Choroid plexus epithelial cell (primary cell): Measurements from ENCODE around the gene FGF1.

Source experiments
- DNase-seq: peaks from one replicate; pipeline ENCODE4 v3.0.0-alpha.2; 2010; ENCODE audit warnings: low read depth
- H3K4me3 ChIP-seq: 2 replicates; pipeline ENCODE4 v1.5.1; 2011; ENCODE audit warnings: low read depth, mild to moderate bottlenecking, control low read depth, low read length, moderate library complexity
- CTCF ChIP-seq: conservative IDR thresholded peaks from 2 replicates; pipeline ENCODE4 v1.5.1; 2011; ENCODE audit warnings: low read depth, mild to moderate bottlenecking, control low read depth, inconsistent platforms, low read length, moderate library complexity

Gene FGF1

DNA sequence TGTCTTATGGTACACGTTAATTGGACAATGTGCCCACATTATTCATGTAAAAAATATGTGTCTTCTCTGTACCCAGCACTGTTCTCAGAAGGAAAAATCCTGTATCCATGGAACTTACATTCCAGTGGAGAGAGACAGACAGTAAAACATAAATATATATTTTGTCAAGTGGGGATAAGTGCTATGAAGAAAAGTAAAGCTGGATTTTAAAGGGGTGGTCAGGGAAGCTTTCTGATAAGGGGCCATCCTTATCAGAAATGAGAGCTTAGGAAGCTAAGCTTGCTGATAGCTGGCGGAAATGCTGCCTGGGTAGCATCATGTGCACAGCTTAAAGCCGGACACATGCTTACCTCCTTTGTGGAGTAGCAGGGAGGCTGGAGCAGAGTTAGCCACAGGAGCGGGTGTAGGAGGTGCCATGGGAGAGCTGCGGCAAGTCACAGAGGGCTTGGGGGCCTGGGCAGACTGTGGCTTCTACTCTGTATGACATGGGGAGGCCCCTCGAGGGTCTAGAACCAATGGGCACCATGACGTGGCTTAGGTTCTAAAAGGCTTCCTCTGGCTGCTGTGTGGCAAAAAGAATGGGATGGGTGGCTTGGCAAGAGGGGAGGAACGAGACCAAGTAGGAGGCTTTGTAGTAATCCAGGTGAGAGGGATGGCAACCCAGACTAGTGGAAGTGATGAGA lies 141.7 kb downstream of the FGF1 start:
- no peak for TF ChIP-seq CTCF
- DNase-seq = peak; percentile 19
- no peak overlapping the region for H3K4me3 ChIP-seq

GRCh38 chr5:142542906-142543305 lies 143.0 kb downstream of the FGF1 start:
- DNase-seq = no peak
- peak; percentile 9 for TF ChIP-seq CTCF
- H3K4me3 ChIP-seq = no peak overlapping the region
